ENCODE results near the gene MSANTD7.
"Not testable (repeated sequence)": the region's sequence is repeated elsewhere in the genome, so short reads cannot be mapped to it uniquely, and the experiment has no call there.

GRCh38 chr10:14864871-14865270, 26.8 kb downstream of the MSANTD7 start:
- TF ChIP-seq POLR2A (IDR thresholded peaks at IDR 0.05); CTCF (IDR thresholded peaks at IDR 0.05); POLR2AphosphoS5 (IDR thresholded peaks at IDR 0.05; ENCODE audit: insufficient read depth in 1 of 2, low read depth in 1 of 2): not testable (repeated sequence)
